ENCODE data around the gene LDLRAD4.

LDLRAD4 gene

GRCh38 chr18:13218997-13219396, 437 bp downstream of the LDLRAD4 start:
- H3K27me3 ChIP-seq (ENCODE audit: insufficient read depth, low read depth, severe bottlenecking), result peaks cover 5% of the 10 kb centered on the region

GRCh38 chr18:13219593-13220159, 1.1 kb downstream of the LDLRAD4 start:
- no peak for DNase-seq
- Histone ChIP-seq H3K9me3 (ENCODE audit: severe bottlenecking) (no peaks in the 10 kb centered on the region), H3K4me3 (ENCODE audit: low read depth, low read length) (no peak overlapping the region), H3K36me3 (no peaks in the 10 kb centered on the region), H3K27ac (no peak overlapping the region), H3K27me3 (ENCODE audit: insufficient read depth, low read depth, severe bottlenecking) (peaks cover 5% of the 10 kb centered on the region)
- TF ChIP-seq CTCF (IDR thresholded peaks at IDR 0.05; ENCODE audit: low read depth, low read length), result no peak

More at GRCh38 chr18:13218997-13219396, 437 bp downstream of the LDLRAD4 start:
- Histone ChIP-seq H3K36me3 (no peaks in the 10 kb centered on the region), H3K27ac (peak overlapping the region; percentile 79), H3K4me3 (ENCODE audit: low read depth, low read length) (peak overlapping the region; percentile 91), H3K9me3 (ENCODE audit: severe bottlenecking) (no peaks in the 10 kb centered on the region)
- no peak for TF ChIP-seq CTCF (IDR thresholded peaks at IDR 0.05; ENCODE audit: low read depth, low read length)
- DNase-seq, result no peak

GRCh38 chr18:13220361-13220991, 1.9 kb downstream of the LDLRAD4 start:
- no peak overlapping the region for H3K4me3 ChIP-seq (ENCODE audit: low read depth, low read length)
- no peak for DNase-seq
- no peak overlapping the region for H3K27ac ChIP-seq
- no peaks in the 10 kb centered on the region for H3K36me3 ChIP-seq
- H3K27me3 ChIP-seq (ENCODE audit: insufficient read depth, low read depth, severe bottlenecking), result peaks cover 5% of the 10 kb centered on the region
- no peak for TF ChIP-seq CTCF (IDR thresholded peaks at IDR 0.05; ENCODE audit: low read depth, low read length)
- no peaks in the 10 kb centered on the region for H3K9me3 ChIP-seq (ENCODE audit: severe bottlenecking)

DNA sequence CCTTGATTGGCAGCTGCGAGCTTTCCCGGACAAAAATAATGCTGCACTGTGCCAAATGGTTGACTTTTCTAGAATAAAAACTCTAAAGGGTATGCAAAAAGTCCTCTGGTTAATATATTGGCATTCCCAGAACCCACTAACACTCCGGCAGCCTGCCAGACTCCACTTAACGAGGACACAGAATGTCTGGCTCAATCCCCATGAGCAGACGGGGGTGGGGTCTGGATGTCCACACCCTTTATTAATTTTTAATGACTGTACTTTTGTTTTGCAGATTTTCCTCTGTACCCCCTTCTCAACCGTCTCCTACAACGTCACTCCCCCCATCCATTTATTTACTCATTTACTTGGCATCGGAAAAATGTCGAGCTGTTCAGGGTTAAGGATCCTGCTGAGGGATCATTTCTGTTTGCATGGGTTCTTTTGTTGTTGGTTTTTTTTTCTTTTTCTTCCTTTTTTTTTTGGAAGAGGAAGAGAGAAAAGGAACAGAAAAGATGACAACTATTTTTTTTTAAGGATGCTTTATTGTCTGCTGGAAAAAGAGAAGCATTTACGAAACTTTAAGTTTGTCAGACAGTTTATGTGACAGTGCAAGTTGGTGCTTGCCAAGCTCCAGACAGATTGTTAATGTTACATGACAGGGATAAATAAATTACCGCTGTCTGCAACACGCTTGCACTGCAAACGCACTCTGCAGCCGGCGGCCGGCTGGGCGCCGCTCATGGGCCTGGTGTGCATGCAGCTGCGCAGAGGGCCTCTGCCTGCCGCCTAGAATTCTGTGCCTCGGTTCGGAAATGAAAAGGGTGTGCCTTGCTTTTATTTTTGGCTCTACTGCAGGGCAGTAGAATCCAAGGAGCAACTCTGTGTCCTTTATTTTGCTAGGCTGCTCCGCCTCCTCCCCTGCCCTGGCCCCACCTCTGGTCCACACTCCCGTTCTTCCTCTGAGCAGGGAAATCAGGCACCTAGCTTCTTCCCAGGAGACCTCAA, 3.6 kb downstream of the LDLRAD4 start:
- H3K4me3 ChIP-seq (ENCODE audit: low read depth, low read length), result no peak overlapping the region
- no peak overlapping the region; the same call in 1 of the 2 replicates for H3K27ac ChIP-seq
- no peaks in the 10 kb centered on the region for H3K27me3 ChIP-seq (ENCODE audit: insufficient read depth, low read depth, severe bottlenecking)
- no peaks in the 10 kb centered on the region for H3K36me3 ChIP-seq
- TF ChIP-seq CTCF (IDR thresholded peaks at IDR 0.05; ENCODE audit: low read depth, low read length), result no peak
- H3K9me3 ChIP-seq (ENCODE audit: severe bottlenecking), result no peaks in the 10 kb centered on the region
- no peak for DNase-seq

- Histone ChIP-seq H3K4me3 (ENCODE audit: low read depth, low read length) (no peak overlapping the region), H3K9me3 (ENCODE audit: severe bottlenecking) (no peaks in the 10 kb centered on the region), H3K27me3 (ENCODE audit: insufficient read depth, low read depth, severe bottlenecking) (no peaks in the 10 kb centered on the region), H3K36me3 (no peaks in the 10 kb centered on the region), H3K27ac (no peak overlapping the region; the same call in 1 of the 2 replicates)
- TF ChIP-seq CTCF (IDR thresholded peaks at IDR 0.05; ENCODE audit: low read depth, low read length), result no peak
- DNase-seq, result no peak
Observed at GRCh38 chr18:13222856-13223281, 4.3 kb downstream of the LDLRAD4 start.

All from WERI-Rb-1 (cell line).